ENCODE data around the gene TRIO. TPM values are rescaled to one million over a fixed set of nuclear protein-coding genes. Genes with fewer than 3 reads are reported as not detected.

Gene TRIO
- total RNA-seq, 4 donors from 2014 or later = 67.4 to 103 (median 94.7) TPM

DNA sequence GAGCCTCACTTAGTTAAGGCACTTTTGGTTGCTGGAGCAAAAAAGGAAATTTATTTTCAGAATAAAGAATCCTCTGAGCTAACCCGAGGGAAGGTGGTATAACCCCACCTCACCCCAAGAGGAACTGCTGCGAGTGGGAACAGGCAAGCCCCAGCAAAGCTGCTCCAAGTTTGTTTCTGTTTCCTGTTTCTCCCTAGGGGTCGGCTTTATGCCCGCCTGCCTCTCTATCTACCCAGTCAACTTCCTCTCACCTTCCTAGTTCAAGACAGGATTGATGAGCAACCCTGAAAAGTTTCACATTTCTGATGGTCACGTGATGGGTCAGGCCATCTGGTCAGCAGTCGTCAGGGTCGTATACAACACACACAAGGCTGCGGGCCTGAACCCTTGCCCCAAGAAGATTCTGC lies 31.1 kb downstream of the TRIO start:
- Histone ChIP-seq H3K36me3 (no peaks in the 10 kb centered on the region), H3K4me1 (peaks cover 3 to 29% of the 10 kb centered on the region in 2 donors), H3K9me3 (no peaks in the 10 kb centered on the region), H3K27me3 (no peaks in the 10 kb centered on the region), H3K4me3 (replicated peaks in 1 of 3) (no peak overlapping the region), H3K27ac (no peak overlapping the region)
- TF ChIP-seq POLR2A (IDR thresholded peaks at IDR 0.05) = no peak
- WGBS, 2 donors = 72 to 79% methylated on average over 8 of the region's 8 CpGs
- intact Hi-C loops (cut with DNase I) = no loop called here
- DNase-seq = no peak

DNA sequence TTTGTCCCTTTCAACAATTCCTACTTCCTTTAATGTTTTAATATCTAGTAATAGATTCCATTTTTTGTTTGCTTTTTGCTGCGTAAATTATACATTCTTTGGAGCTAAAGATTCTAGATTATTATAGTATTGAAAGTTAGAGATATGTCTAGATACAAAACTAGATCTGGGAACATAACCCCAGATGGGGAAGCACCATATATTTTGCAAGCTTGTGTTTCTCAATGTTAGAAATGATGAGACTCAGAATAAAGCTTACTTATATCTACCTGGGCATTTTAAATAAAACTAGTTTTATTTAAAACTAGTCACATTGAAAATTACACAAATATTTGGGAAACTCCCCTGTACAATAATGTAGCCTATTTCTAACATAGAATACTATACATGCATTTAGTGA lies 32.2 kb downstream of the TRIO start:
- TF ChIP-seq POLR2A (IDR thresholded peaks at IDR 0.05) = no peak
- TF ChIP-seq CTCF (IDR thresholded peaks at IDR 0.05) = no peak
- no peak for DNase-seq
- no peaks in the 10 kb centered on the region for H3K9me3 ChIP-seq
- H3K4me1 ChIP-seq = peaks cover 3 to 35% of the 10 kb centered on the region in 2 donors
- WGBS, 2 donors = 92% methylated on average over 1 of the region's 1 CpG
- intact Hi-C loops (cut with DNase I) = no loop called here
- no peaks in the 10 kb centered on the region for H3K27me3 ChIP-seq
- no peak overlapping the region for H3K27ac ChIP-seq
- no peak overlapping the region for H3K4me3 ChIP-seq (replicated peaks in 1 of 3)
- H3K36me3 ChIP-seq = no peaks in the 10 kb centered on the region

DNA sequence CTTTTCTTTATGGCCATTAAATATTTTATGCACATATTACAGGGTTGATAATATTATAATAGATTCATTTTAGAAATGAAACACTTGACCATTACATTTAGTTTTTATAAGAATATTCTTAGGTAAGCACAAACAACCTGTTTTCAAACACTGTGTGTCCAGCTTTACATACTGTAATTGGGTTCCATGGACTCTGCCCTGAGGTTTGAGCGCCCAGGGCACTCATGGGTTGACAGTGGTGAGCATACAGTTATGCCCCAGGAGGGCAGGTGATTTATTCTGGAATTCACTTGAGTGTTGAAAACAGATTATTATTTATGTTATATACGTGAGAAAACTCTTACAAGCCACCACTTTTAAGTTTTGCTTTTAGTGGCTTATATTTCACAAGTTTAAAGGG lies 33.7 kb downstream of the TRIO start:
- intact Hi-C loops (cut with DNase I) = no loop called here
- WGBS, 2 donors = 90 to 94% methylated on average over 2 of the region's 2 CpGs

DNA sequence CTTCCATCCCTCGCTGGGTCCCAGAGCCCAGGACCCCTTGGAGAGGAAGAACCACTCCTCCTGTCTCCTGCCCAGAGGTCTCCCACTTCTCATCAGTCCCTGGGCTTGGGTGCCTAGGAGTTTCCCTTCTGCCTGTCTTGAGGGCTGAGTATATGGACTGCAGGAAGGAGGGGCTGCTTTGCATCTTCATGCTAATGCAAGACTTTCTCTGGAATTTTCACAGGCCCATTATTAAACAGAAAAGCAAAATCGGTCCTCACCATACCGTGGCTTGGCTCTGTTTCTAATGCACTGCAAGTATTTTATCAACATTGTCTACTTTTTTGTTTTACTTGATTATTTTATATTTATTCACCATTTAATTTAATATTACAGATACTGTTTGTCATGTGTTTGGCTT lies 34.5 kb downstream of the TRIO start:
- no peaks in the 10 kb centered on the region for H3K36me3 ChIP-seq
- no peak for DNase-seq
- no peaks in the 10 kb centered on the region for H3K27me3 ChIP-seq
- no peaks in the 10 kb centered on the region for H3K9me3 ChIP-seq
- H3K4me3 ChIP-seq (replicated peaks in 1 of 3) = no peak overlapping the region
- intact Hi-C loops (cut with DNase I) = no loop called here
- H3K4me1 ChIP-seq = peaks cover 3 to 24% of the 10 kb centered on the region in 2 donors
- TF ChIP-seq CTCF (IDR thresholded peaks at IDR 0.05) = no peak
- TF ChIP-seq POLR2A (IDR thresholded peaks at IDR 0.05) = no peak
- H3K27ac ChIP-seq = no peak overlapping the region
- WGBS, 2 donors = 88 to 91% methylated on average over 3 of the region's 3 CpGs

More for the DNA sequence above, 33.7 kb downstream of the TRIO start:
- H3K4me1 ChIP-seq = peaks cover 3 to 30% of the 10 kb centered on the region in 2 donors
- no peak overlapping the region for H3K4me3 ChIP-seq (replicated peaks in 1 of 3)
- TF ChIP-seq POLR2A (IDR thresholded peaks at IDR 0.05) = no peak
- TF ChIP-seq CTCF (IDR thresholded peaks at IDR 0.05) = no peak
- no peak overlapping the region for H3K27ac ChIP-seq
- H3K9me3 ChIP-seq = no peaks in the 10 kb centered on the region
- no peaks in the 10 kb centered on the region for H3K36me3 ChIP-seq
- DNase-seq = no peak
- no peaks in the 10 kb centered on the region for H3K27me3 ChIP-seq

DNA sequence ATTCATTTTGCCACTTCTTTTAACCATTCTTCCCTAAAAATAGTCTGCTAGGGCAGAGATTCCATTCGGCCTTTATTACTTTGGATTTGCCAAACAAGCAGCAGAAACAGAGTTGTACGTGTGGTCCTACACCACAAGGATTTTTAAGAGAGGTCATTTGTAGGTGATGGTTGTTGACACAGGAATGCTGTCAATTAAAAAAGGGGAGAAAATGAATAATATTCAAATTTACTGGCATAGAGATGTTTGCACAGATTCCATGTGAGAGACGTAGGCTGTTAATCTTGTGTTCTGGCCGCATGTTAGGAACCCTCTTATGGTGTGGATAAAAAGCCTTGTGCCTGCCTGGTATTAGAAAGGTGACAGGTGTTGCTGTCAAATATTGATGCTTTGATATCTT lies 34.9 kb downstream of the TRIO start:
- Histone ChIP-seq H3K27ac (no peak overlapping the region), H3K9me3 (no peaks in the 10 kb centered on the region), H3K4me1 (peaks cover 3 to 22% of the 10 kb centered on the region in 2 donors), H3K27me3 (no peaks in the 10 kb centered on the region), H3K4me3 (replicated peaks in 1 of 3) (no peak overlapping the region), H3K36me3 (no peaks in the 10 kb centered on the region)
- 90% methylated on average over 4 of the region's 4 CpGs for WGBS, 2 donors
- no peak for DNase-seq
- TF ChIP-seq POLR2A (IDR thresholded peaks at IDR 0.05) (no peak), CTCF (IDR thresholded peaks at IDR 0.05) (no peak)
- intact Hi-C loops (cut with DNase I) = no loop called here
